Mesodermal cell (in vitro differentiated cells): ENCODE measurements around the gene ASPSCR1.

Experiments
- H3K27ac ChIP-seq: 2 replicates; pipeline ENCODE4 v1.7.0; 2013; ENCODE audit warnings: mild to moderate bottlenecking, low read depth, low read length, moderate library complexity; ENCODE audit not compliant: severe bottlenecking
- H3K36me3 ChIP-seq: 2 replicates; pipeline ENCODE4 v1.7.1; 2013; ENCODE audit warnings: mild to moderate bottlenecking, low read length, moderate library complexity; ENCODE audit not compliant: control insufficient read depth, insufficient read depth
- H3K4me1 ChIP-seq: one replicate; pipeline ENCODE4 v1.7.1; 2013; ENCODE audit warnings: mild to moderate bottlenecking, low read length; ENCODE audit not compliant: insufficient read depth, control insufficient read depth, poor library complexity, severe bottlenecking
- H3K4me3 ChIP-seq: 2 replicates; pipeline ENCODE4 v1.7.0; 2013; ENCODE audit warnings: low read length, control low read depth, mild to moderate bottlenecking; ENCODE audit not compliant: insufficient read depth, poor library complexity, severe bottlenecking; ENCODE audit errors: extremely low read depth
- H3K9me3 ChIP-seq: 2 replicates; pipeline ENCODE4 v1.7.1; 2013; ENCODE audit warnings: mild to moderate bottlenecking, low read length, moderate library complexity; ENCODE audit not compliant: control insufficient read depth
- WGBS, 2 experiments: methylation state at CpG; one replicate each; pipeline ENCODE4 v1.1.5; 2013; ENCODE audit warnings: missing lambda C conversion rate in 2 of 2; ENCODE audit not compliant: insufficient coverage in 2 of 2; 5-methylcytosine and 5-hydroxymethylcytosine counted together

The ASPSCR1 gene

DNA sequence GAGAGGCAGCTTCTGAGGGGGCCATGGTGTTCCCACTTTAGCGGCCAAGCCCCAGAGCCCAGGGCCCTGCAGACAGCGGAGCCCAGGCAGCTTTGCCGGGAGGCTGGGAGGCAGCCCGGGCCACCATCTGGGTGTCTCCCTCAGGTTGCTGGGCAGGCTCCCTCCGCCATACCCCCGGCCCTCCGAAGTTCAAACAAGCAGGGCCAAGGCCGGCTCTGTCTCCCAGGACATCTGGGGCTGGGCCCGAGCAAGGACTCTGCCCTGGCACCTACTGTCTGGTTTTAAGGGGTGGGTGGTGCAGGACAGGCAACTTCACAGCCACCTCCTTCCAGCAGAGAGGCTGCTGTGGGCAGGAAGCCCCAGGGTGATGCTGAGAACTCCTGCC lies 85.5 kb downstream of the ASPSCR1 start:
- peaks cover 46% of the 10 kb centered on the region for H3K36me3 ChIP-seq
- 96 to 98% methylated on average over 9 of the region's 9 CpGs for WGBS, 2 experiments
- H3K9me3 ChIP-seq: no peaks in the 10 kb centered on the region
- no peak overlapping the region for H3K4me3 ChIP-seq
- peaks cover 9% of the 10 kb centered on the region for H3K4me1 ChIP-seq
- H3K27ac ChIP-seq: no peak overlapping the region

DNA sequence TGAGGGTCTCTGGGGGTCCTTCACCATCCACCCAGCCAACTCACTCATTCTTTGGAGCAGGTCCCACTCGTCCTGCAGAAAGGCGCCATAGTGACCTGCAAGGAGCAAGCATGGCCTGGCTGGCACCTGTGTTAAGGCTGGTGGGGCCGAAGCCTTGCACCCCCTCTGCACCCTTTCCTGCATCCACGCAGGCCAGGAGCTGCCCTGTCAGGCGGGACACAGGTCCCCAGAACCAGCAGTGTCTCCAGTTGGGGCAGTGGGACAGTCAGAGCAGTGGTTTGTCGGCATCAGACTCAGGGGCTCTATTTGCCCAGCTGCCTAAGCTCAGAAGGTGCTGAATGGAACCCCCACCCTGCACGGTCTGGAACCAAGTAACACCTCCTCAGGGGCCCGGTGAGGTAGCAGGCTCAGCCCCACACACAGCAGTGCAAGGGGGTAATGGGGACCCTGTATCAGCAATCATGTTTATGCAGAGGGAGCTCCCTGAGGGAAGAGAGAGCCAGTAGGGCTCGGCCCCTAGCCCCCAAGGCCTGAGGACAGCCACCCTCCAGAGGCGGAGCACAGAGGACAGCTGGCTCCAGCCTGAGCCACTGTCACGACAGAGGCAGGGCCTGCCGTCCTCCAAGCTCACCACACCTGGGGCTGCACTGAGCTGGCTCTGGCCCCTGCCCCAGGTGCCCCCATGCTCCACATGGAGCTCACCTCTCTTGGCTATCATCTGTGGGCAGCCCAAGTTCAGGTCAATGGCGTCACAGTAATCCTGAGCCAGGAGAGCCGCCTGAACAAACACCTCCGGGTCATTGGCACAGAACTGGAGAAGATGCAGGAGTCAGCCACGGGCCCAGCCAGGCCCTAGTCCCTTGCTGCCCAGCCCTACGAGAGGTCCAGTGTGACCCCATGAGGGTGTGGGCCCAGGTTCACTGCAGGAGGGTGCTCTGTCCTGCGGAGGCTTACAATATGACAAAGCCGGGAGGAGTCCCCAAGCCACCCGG lies 86.3 kb downstream of the ASPSCR1 start:
- Histone ChIP-seq H3K4me3 (no peak overlapping the region), H3K27ac (no peak overlapping the region), H3K4me1 (peaks cover 9% of the 10 kb centered on the region), H3K36me3 (peaks cover 39% of the 10 kb centered on the region), H3K9me3 (no peaks in the 10 kb centered on the region)
- WGBS, 2 experiments: 91 to 94% methylated on average over 19 to 20 of the region's 20 CpGs

DNA sequence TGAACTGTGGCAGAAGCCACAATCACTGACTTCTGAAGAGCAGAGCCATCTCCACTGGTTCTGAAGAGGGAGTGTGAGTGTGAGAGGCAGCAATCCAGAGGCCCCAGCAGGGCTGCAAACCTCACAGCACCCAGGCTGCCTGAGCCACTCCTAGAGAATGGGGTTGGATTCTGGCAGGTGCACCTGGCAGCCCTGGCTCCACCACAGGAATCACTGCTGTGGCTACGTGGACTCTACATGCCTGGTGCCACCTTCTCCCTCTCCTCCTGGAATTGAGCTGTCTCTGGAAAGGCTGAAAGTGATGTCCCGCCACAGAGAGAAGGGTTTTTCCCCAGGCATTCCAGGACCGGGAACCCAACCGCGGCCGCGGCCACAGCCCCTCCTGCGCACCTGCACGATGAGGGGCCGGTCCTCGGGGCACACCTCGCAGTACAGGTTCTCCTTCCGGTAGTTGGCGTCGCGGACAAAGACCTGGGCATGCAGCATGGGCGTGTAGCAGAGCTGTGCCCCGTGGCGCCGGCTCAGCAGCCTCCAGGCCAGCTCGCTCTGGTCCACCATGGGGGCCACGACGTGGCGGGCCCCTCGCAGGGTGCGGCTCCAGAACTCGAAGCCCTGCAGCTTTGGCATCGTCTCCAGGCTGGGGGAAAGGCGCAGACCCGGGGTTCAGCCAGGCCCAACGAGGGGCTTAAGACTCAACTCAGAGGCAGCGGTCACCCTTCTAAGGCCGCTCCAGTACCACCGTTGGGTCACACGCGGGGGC lies 87.2 kb downstream of the ASPSCR1 start:
- H3K27ac ChIP-seq: no peak overlapping the region

DNA sequence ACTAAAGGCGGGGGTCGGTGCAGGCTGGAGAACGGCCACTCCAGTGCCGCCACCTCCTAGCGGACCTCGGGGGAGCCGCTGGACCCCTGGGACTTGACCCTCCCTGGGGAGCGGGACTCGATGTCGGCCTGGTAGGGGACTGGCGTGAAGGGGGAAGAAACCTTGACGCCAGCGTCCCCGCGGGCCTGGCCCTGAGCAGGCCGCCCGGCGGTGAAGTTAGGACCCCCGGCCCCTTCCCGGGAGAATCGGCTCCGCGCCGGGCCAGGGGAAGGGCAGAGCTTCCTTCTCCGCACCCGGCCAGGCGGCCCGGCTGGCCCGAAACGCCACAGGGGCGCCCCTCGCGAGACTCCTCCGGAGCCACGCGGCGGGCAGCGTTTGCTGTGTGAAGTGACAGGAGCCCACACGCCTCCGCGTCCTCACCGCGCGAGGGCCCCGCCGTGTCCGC lies 87.8 kb downstream of the ASPSCR1 start:
- Histone ChIP-seq H3K4me1 (peaks cover 9% of the 10 kb centered on the region), H3K36me3 (peaks cover 29% of the 10 kb centered on the region), H3K27ac (no peak overlapping the region), H3K9me3 (no peaks in the 10 kb centered on the region), H3K4me3 (peak overlapping the region; percentile 66)
- 1 to 2% methylated on average over 34 to 43 of the region's 47 CpGs for WGBS, 2 experiments

More for the DNA sequence above, 87.2 kb downstream of the ASPSCR1 start:
- H3K4me3 ChIP-seq: peak overlapping the region; percentile 66
- peaks cover 33% of the 10 kb centered on the region for H3K36me3 ChIP-seq
- 68 to 69% methylated on average over 34 to 36 of the region's 36 CpGs for WGBS, 2 experiments
- peaks cover 9% of the 10 kb centered on the region for H3K4me1 ChIP-seq
- H3K9me3 ChIP-seq: no peaks in the 10 kb centered on the region

DNA sequence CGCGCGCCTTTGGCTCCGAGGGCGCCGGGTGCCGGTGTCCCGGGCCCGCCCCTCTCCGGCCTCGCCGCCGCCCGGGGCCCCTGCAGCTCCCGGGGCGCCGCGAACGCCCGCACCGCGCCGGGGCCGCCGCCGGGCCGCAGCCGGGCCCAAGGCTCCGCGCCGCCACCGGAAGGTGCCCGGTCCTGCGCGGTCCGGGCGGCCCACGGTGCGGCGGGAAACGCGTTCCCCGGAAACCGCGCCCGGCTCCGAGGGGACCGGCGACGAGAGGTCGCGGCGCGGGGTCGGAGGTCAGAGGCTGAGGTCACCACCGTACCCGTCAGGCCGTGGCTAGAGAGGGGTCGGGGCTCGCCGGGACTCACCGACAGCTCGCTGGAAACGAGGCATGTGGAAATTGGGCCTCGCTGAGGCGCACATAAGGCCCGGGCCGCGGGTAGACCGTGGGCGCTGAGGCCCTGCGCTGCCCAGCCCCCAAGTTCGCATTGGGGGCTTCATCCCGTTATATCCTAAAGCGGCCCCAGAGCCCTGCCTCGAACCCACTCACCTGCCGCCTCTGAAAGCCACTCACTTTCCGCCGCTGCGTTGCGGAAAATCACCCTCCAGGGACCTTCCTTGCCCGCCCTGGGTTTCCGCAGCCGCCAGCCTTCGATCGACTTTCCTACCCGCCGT lies 88.3 kb downstream of the ASPSCR1 start, which contains the start of gene DUS1L:
Gene DUS1L (minus strand): TSS at position 167 of the 666 bp plus-strand sequence. CDS start 745 bp downstream, outside the sequence.
- Histone ChIP-seq H3K27ac (peak within 1 kb of the TSS; percentile 36), H3K4me3 (peak within 1 kb of the TSS; percentile 66)
- 7 to 14% methylated on average over 67 to 88 of the region's 88 CpGs for WGBS, 2 experiments

More for the DNA sequence above, 88.3 kb downstream of the ASPSCR1 start, which contains the start of gene DUS1L:
- H3K4me1 ChIP-seq: peaks cover 9% of the 10 kb centered on the region
- H3K9me3 ChIP-seq: no peaks in the 10 kb centered on the region
- peaks cover 25% of the 10 kb centered on the region for H3K36me3 ChIP-seq
